Glutamatergic neuron (in vitro differentiated cells): Measurements from ENCODE around the gene ATN1. TPM values are rescaled to one million over a fixed set of nuclear protein-coding genes. Genes with fewer than 3 reads are reported as not detected.

ENCODE experiments used
- DNase-seq: peaks from one replicate; pipeline ENCODE4 v3.0.0; 2022
- H3K27ac Mint-ChIP-seq: one replicate; pipeline ENCODE4 v1.8.0; 2020; ENCODE audit warnings: mild to moderate bottlenecking, mixed read lengths, inconsistent platforms; ENCODE audit not compliant: unreplicated experiment
- H3K27me3 Mint-ChIP-seq: one replicate; pipeline ENCODE4 v1.8.0; 2020; ENCODE audit warnings: mild to moderate bottlenecking, moderate library complexity, mixed read lengths, inconsistent platforms; ENCODE audit not compliant: unreplicated experiment
- H3K36me3 Mint-ChIP-seq: one replicate; pipeline ENCODE4 v1.8.0; 2020; ENCODE audit warnings: mild to moderate bottlenecking, mixed read lengths, inconsistent platforms; ENCODE audit not compliant: unreplicated experiment
- H3K4me1 Mint-ChIP-seq: one replicate; pipeline ENCODE4 v1.8.0; 2020; ENCODE audit warnings: mild to moderate bottlenecking, low read depth, mixed read lengths, inconsistent platforms; ENCODE audit not compliant: unreplicated experiment
- H3K4me3 Mint-ChIP-seq: one replicate; pipeline ENCODE4 v1.8.0; 2020; ENCODE audit warnings: mild to moderate bottlenecking, mixed read lengths, inconsistent platforms; ENCODE audit not compliant: unreplicated experiment
- H3K9me3 Mint-ChIP-seq: one replicate; pipeline ENCODE4 v1.8.0; 2020; ENCODE audit warnings: mild to moderate bottlenecking, moderate library complexity, mixed read lengths, inconsistent platforms; ENCODE audit not compliant: unreplicated experiment
- CTCF ChIP-seq: fragments of 200-600 bp; sonication (generic); IDR thresholded peaks from one replicate; pipeline ENCODE4 v1.5.0; 2021; ENCODE audit not compliant: partially characterized antibody, unreplicated experiment
- total RNA-seq: library from RNA; stranded (reverse); fragmentation: NEBNext Ultra II Directional; extraction: Animal tissue kit (Norgen Biotek cat#: 25700); gene quantifications from one replicate; pipeline ENCODE4 v1.2.1, GENCODE V29; 2021; ENCODE audit not compliant: unreplicated experiment

Gene ATN1
- total RNA-seq, 1 donor from 2014 or later, result 94.6 TPM

- peak overlapping the region; percentile 32 for H3K4me3 Mint-ChIP-seq
- TF ChIP-seq CTCF, result no peak
- no peak for DNase-seq
- no peaks in the 10 kb centered on the region for H3K4me1 Mint-ChIP-seq
- peaks cover 12% of the 10 kb centered on the region for H3K27me3 Mint-ChIP-seq
- no peak overlapping the region for H3K27ac Mint-ChIP-seq
- H3K36me3 Mint-ChIP-seq, result no peaks in the 10 kb centered on the region
- H3K9me3 Mint-ChIP-seq, result peaks cover 7% of the 10 kb centered on the region
Observed at GRCh38 chr12:6954316-6955107, 26.8 kb downstream of the ATN1 start.

DNA sequence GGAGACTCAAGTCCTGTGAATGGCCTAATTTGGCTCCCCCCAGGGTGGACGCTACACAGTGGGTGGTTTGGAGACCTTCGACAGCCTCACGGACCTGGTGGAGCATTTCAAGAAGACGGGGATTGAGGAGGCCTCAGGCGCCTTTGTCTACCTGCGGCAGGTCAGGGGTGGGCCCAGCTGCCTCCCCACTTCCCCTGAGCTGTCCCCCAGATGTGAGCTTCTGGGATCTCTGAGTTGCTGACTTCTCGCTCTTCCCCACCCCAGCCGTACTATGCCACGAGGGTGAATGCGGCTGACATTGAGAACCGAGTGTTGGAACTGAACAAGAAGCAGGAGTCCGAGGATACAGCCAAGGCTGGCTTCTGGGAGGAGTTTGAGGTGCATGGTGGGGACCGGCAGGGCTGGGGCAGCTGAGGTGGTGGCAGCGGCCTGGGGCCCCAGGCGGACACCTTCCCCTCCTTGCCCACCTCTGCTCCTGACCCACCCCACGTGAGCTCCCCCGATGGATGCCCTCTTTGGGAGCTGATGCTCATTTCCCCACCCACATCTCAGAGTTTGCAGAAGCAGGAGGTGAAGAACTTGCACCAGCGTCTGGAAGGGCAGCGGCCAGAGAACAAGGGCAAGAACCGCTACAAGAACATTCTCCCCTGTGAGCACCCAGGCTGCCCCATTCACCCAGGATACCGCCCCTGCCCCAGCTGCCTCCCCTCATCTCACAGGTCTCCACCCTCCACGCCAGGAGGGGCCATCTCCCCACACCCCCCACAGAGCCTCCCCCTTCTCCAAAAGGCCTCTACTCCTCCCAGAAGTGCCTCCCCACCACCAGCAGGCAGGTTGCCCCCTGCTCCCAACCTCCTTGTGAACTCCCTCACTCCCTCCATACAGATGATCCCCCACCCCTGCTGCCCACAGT lies 27.6 kb downstream of the ATN1 start:
- peaks cover 7% of the 10 kb centered on the region for H3K9me3 Mint-ChIP-seq
- no peaks in the 10 kb centered on the region for H3K4me1 Mint-ChIP-seq
- H3K27ac Mint-ChIP-seq, result no peak overlapping the region
- no peak overlapping the region for H3K4me3 Mint-ChIP-seq
- H3K27me3 Mint-ChIP-seq, result peaks cover 12% of the 10 kb centered on the region
- no peak for TF ChIP-seq CTCF
- H3K36me3 Mint-ChIP-seq, result no peaks in the 10 kb centered on the region
- no peak for DNase-seq

- DNase-seq, result no peak
- H3K27me3 Mint-ChIP-seq, result peaks cover 12% of the 10 kb centered on the region
Observed at GRCh38 chr12:6956021-6956727, 28.4 kb downstream of the ATN1 start.

DNA sequence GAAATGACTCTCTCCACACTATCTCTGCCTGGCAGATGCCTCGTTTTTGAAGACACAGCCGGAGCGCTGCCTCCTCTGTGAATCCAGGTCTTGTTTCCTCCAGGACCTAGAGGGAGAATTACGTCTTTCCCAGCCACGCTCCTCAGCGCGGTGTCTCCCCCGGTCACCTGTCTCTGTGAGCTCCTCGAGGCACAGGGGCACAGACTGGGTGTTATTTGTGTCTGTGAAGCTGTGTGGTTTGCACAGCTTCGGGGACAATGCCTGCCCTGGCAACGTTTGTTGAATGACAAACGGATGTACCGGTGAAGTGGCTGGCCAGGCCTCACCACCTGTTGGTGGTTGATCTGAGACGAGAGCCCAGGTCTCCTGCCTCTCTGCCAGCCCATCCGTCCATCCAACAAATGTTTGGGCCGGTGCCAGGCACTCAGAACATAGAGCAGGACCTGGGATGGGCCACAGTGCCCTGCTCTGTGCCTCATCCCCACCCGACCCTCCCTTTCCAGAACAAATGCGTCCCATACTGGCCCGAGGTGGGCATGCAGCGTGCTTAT lies 29.5 kb downstream of the ATN1 start:
- H3K36me3 Mint-ChIP-seq, result no peaks in the 10 kb centered on the region
- H3K4me1 Mint-ChIP-seq, result peaks cover 3% of the 10 kb centered on the region
- H3K4me3 Mint-ChIP-seq, result no peak overlapping the region
- H3K27ac Mint-ChIP-seq, result no peak overlapping the region
- H3K9me3 Mint-ChIP-seq, result peaks cover 9% of the 10 kb centered on the region
- H3K27me3 Mint-ChIP-seq, result peaks cover 12% of the 10 kb centered on the region
- TF ChIP-seq CTCF, result no peak
- DNase-seq, result no peak

More at GRCh38 chr12:6956021-6956727, 28.4 kb downstream of the ATN1 start:
- Mint-ChIP-seq H3K4me1 (no peaks in the 10 kb centered on the region), H3K9me3 (peaks cover 7% of the 10 kb centered on the region), H3K4me3 (no peak overlapping the region), H3K27ac (no peak overlapping the region), H3K36me3 (no peaks in the 10 kb centered on the region)
- no peak for TF ChIP-seq CTCF
